Activated CD4-positive, alpha-beta T cell treated with anti-CD3 and anti-CD28 coated beads for 48 hours (primary cell): ENCODE results near the gene ITGAL.
A peak's percentile ranks its signal among the peaks of the same experiment; 100 is the strongest.

Source experiments
- DNase-seq: peaks from one replicate; pipeline ENCODE4 v3.0.0-alpha.2; 2020

The ITGAL gene

DNA sequence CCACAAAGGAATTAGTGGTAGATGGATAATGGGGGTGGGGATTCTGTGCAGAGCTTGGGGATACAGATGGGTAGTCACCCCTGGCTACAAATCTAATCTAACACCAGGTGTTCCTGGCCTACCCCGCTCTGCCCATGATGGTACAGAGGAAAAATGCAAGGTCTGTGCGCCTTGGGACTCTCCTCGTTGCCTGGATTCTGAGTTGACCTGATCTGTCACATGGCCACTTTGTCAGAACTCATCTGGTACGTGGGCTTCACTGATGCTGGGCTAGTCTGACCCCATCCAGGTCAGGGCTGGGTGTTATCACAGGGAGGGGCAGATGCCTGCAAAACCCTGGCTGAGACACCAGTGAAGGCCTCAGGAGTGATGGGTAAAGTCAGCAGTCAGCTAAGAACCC, 80.4 kb downstream of the ITGAL start:
- no peak for DNase-seq

DNA sequence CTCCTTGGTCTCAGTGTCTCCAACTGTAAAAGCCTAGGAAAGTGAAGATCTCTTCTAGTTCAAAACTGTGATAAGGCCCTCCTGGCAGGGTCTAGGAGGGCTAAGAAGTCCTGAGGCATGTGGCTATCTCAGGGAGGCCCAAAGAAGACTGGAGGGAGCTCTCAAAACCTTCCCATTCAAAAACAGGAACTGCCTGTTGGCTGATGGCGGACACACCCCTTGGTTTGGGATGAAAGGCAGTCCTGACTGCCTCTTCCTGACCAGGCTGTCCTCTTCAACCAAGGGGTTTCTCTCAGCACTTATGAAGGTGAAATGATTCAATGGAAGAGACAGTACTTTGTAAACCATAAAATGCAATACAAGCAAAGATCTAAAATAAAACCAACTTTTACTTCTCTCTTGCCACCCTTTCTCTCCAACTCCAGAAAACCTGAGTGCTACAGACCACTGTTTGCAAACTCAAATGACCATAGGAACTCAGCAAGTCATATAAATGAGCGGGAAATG, 80.9 kb downstream of the ITGAL start:
- DNase-seq, result no peak

DNA sequence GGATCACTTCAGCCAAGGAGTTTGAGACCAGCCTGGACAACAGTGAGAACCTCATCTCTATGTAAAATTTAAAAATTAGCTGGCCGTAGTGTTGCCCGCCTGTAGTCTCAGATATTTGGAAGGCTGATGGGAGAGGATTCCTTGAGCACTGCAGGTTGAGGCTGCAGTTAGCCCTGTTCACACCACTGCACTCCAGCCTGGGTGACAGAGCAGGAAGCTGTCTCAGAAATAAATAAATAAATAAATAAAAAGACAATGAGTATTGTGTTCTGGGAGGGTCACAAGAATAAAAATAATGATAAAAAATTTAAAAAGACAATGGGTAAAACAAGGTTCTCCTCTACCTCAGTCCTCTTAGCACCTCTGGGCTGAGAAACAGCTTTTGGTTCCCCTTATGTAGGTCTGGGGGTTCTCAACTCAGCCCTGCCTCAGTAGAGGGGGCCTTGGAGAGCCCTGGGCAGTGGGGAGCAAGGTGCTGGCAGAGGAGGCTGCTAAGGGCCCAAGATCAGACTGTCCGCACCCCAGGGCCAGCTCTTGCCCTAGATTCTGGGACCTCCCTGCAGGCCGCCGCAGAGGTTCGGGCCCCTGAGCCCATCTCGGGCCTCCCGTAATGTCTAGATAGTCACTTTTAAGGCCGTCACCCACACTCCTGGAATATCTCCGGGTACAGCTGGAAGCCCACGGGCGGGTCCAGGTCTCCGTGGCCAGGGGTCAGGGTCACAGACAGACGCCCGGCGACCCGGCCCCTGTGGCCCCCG, 82.2 kb downstream of the ITGAL start:
- DNase-seq, result no peak

DNA sequence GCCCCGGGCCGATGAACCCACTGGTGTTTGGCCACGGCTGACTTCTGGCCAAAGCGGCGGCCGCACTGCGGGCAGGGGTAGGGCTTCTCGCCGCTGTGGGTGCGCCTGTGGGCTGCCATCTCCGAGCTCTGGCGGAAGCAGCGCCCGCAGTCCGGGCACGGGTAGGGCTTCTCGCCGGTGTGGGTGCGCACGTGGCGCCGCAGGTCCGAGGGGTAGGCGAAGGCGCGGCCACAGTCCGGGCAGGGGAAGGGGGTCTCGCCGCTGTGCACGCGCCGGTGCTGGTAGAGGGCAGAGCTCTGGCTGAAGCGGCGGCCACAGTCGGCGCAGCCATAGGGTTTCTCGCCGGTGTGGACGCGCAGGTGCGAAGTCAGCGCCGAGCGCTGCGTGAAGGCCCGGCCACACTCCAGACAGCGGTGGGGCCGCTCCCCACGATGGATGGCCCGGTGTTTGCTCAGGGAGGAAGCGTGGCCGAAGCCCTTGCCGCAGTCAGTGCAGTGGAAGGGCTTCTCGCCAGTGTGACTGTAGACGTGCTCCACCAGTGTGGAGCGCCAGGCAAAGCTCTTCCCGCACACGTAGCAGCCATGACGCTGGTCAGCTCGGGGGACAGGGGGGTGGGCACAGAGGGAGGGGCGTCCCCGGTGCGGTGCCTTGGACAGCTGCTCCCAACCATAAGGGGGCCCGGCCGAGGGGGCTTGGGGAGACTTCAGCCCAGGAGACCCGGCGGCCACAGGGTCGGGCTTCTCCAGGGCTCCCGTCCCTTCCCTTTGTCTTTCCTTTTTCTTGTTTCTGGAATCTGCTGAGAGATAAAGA, 83.0 kb downstream of the ITGAL start:
- DNase-seq, result no peak

DNA sequence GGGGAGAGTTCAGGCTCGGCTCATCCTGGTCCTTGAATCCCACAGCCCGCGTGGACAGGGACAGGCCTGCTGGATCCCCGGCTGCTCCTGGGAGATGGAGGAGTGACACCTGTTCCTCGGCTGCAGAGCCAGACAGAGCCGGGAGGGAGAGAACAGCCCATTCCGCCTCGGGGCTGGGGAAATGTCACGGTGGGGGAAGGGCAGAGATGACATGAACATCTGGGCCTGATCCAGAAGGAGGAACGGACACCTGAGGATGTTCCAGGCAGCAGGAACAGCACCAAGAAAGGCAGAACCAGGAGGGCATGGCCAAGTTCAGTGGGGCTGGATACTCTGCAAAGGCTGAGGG, 83.6 kb downstream of the ITGAL start:
- no peak for DNase-seq

DNA sequence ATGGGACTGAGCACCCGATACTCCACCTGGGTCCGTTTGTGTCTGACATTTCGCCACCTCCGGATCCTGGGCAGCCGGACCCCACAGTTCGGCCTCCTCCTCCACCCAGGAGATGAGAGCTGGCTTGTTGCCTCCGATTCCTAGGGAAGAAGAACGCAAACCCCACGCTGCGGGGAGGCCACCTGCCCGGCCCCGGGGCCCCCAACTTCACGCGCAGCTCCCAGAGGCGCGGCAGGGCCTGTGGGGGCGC, 85.1 kb downstream of the ITGAL start:
- DNase-seq, result no peak

DNA sequence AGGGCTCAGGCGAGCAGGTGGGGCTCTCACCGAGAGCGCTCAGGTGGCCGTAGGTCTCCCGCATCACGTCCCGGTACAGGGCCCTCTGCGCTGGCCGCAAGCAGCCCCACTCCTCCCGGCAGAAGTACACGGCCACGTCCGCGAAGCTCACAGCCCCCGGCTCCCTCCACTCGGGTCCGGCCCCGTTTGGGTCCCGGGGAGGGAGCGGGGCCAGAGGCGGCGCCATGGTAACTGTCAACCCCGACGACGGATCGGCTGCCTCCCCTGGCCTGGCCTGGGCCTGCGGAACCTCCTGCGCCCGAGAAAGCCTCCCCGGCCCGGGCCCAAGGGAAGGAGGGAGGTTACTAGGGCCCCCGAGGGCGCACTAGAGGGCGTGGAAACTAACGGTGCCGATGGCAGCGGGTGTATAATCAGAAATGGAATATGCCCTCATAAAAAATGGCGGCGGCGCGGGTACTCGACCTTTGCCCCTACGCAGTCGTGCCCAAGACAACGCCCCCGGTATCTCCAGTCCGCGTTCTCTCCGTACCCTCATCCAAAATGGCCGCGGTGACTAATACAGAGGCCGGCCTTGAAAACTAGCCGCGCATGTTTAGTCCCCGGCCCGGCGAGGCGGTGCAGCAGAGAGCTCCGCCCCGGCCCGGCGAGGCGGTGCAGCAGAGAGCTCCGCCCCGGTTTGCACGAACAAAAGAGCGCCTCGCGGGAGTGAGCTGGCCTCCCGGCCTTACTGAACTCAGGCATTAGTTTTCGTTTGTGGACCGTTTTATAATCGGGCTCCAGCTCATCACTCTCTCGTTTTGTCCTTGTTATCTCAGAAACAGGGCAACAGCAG, 85.6 kb downstream of the ITGAL start, which contains the start of gene ZNF764:
Gene ZNF764, minus strand, starts transcription at position 418 of the 832 bp plus-strand sequence. Its CDS starts 192 bp downstream, at position 226.
- DNase-seq, result peak; percentile 98

DNA sequence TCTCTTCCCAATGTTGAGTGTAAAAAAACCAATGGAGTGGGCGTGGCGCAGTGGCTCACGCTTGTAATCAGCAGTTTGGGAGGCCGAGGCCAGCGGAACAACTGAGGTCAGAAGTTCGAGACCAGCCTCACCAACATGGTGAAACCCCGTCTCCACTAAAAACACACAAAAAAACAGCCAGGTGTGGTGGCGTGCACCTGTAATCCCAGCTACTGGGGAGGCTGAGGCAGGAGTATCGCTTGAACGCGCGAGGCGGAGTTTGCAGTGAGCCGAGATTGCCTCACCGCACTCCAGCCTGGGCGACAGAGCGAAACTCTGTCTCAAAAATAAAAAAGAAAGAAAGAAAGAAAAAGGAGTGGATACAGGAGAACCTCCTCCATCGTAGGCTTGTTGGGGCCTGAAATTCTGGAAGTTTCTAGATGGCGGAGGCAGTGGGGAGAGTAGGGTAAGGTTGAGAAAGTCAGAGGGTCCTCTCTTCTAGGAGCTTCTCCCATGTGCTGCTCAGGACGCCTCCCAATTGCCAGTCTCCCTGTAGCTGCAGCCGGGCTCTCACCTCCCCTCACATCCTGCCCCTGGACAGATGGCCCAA, 86.3 kb downstream of the ITGAL start:
- no peak for DNase-seq

DNA sequence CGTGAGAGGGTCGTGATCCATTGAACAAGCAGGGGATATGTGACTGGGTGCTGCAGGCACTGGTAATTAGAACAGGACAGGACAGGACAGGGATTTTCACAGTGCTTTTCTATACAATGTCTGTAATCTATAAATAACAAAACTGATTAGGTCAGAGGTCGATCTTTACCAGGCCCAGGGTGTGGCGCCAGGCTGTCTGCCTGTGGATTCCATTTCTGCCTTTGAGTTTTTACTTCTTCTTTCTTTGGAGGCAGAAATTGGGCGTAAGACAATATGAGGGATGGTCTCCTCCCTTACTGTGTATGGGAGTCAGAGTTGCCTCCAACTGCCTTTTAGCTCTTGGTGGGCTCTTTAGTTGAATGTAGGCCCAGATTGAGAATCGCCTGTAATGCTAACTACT, 87.1 kb downstream of the ITGAL start:
- DNase-seq, result no peak

DNA sequence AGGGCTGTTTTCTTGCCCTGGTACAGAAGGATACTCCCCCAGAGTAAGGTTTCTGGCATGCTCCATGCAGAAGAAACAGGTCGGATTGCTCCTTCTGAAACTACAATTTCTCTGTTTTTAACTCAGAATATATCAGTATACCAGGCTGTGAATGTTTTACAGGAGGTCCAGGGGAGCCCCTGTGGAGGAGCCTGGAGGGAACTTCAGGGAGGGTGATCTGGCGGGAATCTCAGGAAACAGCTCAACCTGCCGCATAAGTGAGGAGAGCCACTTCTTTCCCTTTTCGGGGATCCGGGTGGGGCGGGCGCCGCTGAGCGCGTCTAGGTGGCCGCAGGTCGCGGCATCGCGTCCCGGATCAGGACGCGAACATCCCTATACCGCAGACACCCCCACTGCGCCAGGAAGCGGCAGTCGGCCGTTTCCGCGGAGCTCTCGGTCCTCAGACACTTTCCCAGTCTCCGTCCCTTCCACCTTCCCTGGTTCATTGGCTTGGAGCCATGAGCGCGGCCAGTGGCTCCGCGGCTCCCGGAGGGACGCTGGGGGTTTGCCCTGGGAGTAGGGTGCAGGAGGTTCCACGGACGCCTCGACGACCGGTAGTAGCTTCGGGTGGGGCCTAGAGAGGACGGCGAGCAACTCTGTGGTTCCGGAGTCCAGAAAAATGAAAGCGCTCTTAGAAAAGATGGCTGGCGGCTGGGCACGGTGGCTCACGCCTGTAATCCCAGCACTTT, 88.7 kb downstream of the ITGAL start:
- peak; percentile 24 for DNase-seq

DNA sequence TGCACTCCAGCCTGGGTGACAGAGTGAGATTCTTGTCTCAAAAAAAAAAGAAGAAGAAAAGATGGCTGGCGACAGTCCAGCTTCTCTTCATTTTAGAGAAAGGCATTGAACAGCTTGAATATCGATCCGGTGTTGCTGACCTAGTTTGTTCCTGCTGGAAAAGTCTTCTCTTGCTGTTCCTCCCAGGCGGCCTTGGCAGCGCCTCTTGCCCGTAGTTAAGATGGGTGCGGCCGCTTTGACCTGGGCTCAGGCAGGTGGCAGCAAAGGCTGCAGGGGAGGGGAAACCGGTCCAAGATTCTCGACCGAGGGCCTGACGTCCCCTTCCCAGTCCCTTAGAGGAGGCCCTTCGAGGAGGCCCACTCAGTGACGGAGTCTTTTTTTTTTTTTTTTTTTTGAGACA, 89.5 kb downstream of the ITGAL start:
- no peak for DNase-seq

DNA sequence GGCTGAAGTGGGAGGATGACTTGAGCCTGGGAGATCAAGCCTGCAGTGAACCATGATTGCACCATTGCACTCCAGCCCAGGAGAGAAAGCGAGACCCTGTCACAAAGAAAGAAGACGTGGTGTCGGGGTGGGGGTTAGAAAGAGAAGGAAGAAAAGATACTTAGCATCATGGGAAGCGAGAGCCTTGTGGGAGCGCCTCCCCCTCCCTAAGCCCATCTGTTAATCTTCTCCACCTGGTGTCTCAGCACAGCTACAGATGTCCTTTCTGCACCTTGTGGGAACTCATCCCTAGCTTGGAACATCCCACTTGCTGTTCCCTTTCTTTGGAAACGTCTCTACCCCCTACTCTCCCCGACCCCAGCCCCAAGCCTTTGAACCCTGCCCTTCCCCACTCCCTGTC, 93.0 kb downstream of the ITGAL start:
- DNase-seq, result no peak

DNA sequence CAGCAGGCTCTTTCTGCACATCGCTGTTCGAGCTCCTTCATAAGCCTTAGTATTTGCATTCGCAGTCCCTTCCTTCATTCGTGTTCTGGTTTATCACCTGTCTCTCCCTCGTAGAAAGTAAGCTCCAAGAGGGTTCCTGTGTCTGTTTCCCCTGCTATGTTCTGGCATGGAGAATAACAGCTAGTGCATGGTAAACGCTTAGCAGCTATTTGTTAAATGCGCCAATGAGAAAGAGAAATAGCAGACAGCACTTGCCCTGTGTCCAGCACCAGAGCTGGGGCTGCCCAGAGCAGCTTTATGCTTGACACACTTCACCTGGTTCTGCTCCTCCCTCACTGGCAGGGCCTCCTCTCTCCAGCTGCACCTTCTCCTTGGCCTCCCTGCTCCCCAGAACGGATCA, 93.4 kb downstream of the ITGAL start:
- DNase-seq, result no peak

DNA sequence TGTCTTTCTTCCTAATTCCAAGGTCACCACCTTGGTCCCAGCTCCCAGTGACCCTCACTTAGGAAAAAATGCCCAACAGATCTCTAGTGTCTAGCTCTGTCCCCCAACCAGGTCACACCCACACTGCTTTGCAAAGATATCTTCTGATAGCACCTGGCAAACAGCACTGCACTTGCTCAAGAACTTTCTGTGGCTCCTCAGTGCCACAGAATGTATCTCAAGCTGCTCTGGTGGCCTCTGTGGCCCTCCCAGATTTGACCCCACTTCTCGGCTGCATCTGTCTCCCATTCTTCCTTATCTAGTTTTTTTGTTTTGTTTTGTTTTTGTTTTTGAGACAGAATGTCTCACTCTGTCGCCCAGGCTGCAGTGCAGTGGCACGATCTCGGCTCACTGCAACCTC, 94.0 kb downstream of the ITGAL start:
- DNase-seq, result no peak

DNA sequence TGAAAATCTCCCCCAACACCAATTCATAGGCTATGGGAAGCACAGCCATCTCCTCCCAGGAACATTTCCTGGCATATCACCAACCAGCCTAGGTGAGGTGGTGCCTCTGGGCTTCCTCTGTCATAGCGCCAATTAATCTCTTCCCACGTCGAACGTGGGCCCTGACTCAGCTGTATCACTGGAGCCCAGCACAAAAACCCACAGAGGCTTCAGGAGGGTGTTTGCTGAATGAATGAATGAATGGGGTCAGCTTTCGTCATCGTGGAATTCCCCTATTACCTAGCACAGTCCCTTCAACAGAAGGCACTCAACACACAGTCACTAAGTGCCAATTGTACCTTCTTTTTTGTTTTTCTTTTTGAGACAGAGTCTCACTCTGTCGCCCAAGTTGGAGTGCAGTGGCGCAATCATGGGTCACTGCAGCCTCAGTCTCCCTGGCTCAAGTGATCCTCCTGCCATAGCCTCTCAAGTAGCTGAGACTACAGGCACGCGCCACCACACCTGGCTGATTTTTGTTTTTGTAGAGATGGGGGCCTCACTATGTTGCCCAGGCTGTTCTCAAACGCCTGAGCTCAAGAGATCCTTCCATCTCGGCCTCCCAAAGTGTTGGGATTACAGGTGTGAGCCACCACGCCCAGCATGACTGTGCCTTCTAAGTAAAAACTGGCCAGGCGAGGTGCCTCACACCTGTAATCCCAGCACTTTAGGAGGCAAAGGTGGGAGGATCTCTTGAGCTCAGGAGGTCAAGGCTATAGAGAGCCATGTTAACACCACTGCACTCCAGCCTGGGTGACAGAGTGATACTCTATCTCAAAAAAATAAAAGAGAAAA, 94.8 kb downstream of the ITGAL start:
- DNase-seq, result peak; percentile 81

DNA sequence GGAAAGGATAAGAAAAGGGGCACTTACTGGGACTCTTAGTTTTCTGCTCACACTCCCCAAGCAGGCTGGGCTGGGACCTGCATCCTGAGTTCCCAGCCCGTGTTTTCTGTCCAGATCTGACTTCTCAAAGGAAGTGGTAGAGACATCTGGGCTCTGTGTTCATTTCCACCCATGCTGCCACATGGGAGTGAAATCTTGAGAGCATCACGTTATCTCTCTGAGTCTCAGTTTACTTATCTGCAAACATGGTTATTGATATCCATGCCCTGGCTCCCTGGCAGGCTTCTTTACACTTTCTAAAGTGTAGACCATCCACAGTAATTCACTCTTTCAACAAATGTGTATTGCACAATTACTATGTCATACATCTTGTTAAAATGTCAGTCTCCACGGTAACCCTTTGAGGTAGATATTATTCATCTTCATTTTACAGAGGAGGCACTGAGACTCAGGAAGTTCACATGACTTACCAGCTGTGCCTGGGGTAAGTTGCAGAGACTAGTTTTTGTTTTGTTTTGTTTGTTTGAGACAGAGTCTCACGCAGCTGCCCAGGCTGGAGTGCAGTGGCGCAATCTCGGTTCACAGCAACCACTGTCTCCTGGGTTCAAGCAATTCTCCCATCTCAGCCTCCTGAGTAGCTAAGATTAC, 95.6 kb downstream of the ITGAL start:
- DNase-seq, result peak; percentile 59

DNA sequence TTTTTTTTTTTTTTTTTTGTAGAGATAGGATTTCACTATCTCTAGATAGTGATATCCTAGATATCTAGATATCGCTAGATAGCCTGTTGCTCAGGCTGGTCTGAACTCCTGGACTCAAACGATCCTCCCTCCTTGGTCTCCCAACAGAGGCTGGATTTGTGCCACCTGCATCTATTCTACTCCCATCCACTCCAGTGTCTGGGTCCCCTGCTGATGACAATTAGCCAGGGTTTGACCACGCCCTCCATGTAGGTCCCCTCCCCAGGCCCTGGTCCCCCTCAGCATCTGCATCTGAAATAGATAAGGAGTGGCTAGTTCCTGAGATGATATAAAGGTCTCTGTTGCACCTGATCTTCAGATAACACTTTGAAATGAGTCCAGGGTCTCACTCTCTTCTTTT, 96.7 kb downstream of the ITGAL start:
- DNase-seq, result no peak

DNA sequence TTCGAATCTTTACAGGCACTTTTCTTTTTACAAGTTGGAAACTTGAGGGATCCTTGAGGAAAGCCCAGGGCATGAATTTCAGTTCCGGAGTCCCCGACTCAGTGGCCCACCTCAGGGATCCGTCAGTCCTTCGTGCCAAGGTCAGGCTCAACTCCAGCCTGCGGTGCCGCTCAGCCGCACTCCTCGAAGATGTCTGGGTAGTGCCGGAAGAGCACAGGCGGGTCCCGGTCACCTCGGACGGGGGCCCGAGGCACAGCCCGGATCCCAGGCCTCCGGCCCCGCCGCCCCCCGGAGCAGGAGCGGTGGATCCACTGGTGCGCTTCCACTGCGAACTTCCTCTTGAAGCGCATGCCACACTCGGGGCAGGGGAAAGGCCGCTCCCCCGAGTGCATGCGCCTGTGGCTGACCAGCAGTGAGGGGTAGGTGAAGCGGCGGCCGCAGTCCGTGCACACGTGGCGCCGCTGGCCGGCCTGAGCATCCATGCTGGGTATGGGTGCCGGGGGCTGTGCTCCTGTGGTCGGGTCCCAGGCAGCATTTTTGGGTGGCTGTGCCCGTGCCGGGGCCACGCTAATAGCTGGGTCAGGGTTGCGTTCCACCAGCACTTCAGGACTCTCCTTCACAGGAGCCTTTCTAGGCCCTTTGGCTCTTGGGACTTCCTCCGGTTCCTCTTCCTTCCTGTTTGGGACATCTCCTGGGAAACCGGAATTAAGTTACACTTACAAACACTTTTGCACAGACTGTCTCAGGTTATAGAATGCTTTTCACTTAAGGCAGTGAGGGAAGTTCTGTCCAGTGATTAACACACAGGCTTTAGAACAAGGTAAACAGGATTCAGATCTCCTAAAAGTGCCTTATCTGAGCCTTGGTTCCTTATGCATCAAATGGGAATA, 97.4 kb downstream of the ITGAL start:
- no peak for DNase-seq

DNA sequence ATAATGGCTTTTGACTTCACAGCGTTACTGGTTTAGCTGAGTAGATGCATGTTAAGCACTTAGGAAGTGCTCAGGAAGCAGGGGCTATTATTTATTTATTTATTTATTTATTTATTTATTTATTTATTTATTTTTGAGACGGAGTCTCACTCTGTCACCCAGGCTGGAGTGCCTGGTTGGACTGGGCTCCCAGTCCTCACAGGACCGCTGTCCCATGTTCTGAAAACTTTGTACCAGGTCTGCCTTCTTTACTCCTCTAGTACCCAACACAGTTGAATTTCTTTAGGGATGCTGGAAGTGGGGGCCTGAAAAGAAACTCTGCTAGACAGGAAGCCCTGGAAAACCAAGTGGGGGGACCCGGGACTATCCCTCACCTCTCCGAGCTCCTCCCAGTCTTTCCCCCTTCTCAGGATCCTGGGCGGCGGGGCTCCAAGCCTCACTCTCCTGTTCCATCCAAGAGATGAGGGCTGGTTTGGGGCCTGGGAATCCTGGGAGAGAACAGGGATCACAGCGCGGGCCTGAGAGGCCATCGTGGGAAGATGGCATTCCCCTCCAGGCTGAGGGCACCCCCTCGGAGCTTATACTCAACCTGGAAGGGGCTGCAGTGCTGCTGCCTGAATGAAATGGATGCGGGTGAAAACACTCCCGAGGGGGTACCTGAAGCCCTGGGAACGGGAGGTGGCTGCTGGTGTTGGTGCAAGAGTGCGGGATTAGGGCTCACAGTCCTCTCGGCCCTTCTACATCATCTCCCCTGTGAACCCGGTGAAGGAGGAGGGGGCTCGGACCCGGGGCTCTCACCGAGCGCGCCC, 98.3 kb downstream of the ITGAL start:
- no peak for DNase-seq
